NT2/D1 (cell line): Measurements from ENCODE around the gene CEMIP2.

ENCODE experiments used
- SUZ12 ChIP-seq: IDR thresholded peaks from 2 replicates; pipeline ENCODE4 v1.6.1; 2011; ENCODE audit not compliant: insufficient read length, insufficient read depth; ENCODE audit errors: extremely low read depth
- YY1 ChIP-seq: IDR thresholded peaks from 2 replicates; pipeline ENCODE4 v1.6.1; 2011; ENCODE audit not compliant: insufficient read length, insufficient read depth
- ZNF274 ChIP-seq: IDR thresholded peaks from 2 replicates; pipeline ENCODE4 v1.6.1; 2011; ENCODE audit warnings: mild to moderate bottlenecking, low read depth, low read length

DNA sequence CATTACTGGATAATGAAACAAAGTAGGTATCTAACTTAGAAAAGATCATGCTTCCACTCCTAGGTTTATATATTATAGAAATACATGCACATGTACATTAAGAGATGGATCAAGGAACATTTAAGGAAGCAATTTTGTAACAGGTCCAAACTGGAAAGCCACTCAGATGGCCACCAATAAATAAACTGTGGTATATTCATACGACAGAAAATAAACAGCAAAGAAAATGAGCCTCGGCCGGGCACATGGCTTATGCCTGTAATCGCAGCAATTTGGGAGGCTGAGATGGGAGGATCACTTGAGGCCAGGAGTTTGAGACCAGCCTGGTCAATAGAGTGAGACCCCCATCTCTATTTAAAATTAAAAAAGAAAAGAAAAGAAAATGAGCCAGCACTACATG, 25.6 kb downstream of the CEMIP2 start:
- TF ChIP-seq ZNF274 (no peak), YY1 (no peak), SUZ12 (no peak)
